Endometrium (tissue), 2 donors: ENCODE data around the gene UNK.

Experiments
- FAIRE-seq: peaks from 2 replicates; lab custom pipeline; 2012; peaks lifted over from hg19 to GRCh38; lab: Jason Lieb, UNC
- donor health status: control.
- donor health status: control.

The UNK gene

GRCh38 chr17:75822119-75822799, 37.7 kb downstream of the UNK start:
- no peak for FAIRE-seq

GRCh38 chr17:75822800-75823166, 38.2 kb downstream of the UNK start:
- FAIRE-seq = no peak

- FAIRE-seq = no peak
These were observed 38.8 kb downstream of the UNK start for GRCh38 chr17:75823257-75824041.

GRCh38 chr17:75824050-75824552, 39.5 kb downstream of the UNK start:
- FAIRE-seq = no peak

GRCh38 chr17:75824666-75825065, 40.1 kb downstream of the UNK start:
- no peak for FAIRE-seq

- no peak for FAIRE-seq
These were observed 40.5 kb downstream of the UNK start for GRCh38 chr17:75825149-75825552.

- FAIRE-seq = no peak
These were observed 41.3 kb downstream of the UNK start for GRCh38 chr17:75825748-75826370.

GRCh38 chr17:75826561-75827307, 42.1 kb downstream of the UNK start:
- FAIRE-seq = no peak

- no peak for FAIRE-seq
These were observed 42.9 kb downstream of the UNK start for GRCh38 chr17:75827308-75828075.

GRCh38 chr17:75828076-75828400, 43.4 kb downstream of the UNK start:
- no peak for FAIRE-seq

- FAIRE-seq = no peak
These were observed 44.1 kb downstream of the UNK start for GRCh38 chr17:75828741-75829140.

GRCh38 chr17:75829747-75830146, 45.1 kb downstream of the UNK start:
- no peak for FAIRE-seq

- FAIRE-seq = no peak
These were observed 45.8 kb downstream of the UNK start for GRCh38 chr17:75830164-75831031.

- no peak for FAIRE-seq
These were observed 46.5 kb downstream of the UNK start for GRCh38 chr17:75831032-75831571.

GRCh38 chr17:75832164-75832651, 47.6 kb downstream of the UNK start:
- FAIRE-seq = no peak

GRCh38 chr17:75832652-75833400, 48.2 kb downstream of the UNK start:
- no peak for FAIRE-seq

GRCh38 chr17:75834279-75834920, 49.8 kb downstream of the UNK start:
- FAIRE-seq = no peak

GRCh38 chr17:75834928-75835653, 50.5 kb downstream of the UNK start:
- FAIRE-seq = no peak
